Measurements from ENCODE around the gene CRYGS.

CRYGS gene

DNA sequence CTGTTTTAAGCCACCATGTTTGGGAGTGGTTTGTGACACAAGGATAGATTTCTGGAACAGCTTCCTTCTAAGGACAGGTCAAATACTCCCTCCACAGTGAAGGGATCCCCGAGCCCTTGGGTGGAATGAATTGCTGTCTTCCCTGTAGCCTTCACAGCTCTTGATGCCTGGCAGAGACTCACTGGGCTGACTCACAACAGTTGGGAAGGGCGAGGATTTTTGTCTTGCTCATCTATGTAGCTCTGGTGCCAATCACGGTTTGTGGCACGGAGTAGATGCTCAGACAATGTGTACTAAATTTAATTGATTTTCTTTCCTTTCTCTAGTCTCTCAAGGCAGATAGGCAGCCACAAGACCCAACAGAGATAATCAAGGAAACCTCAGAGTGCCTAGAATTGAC, 27.0 kb downstream of the CRYGS start:
- no peaks in the 10 kb centered on the region for H3K4me1 ChIP-seq (ENCODE audit: control insufficient read depth, insufficient read depth, low read length, unreplicated experiment)
- H3K27me3 ChIP-seq (ENCODE audit: insufficient read depth, low read length) = peaks cover 91% of the 10 kb centered on the region
- H3K4me3 ChIP-seq (ENCODE audit: low read depth, low read length) = no peak overlapping the region
- no peak overlapping the region for H3K27ac ChIP-seq (ENCODE audit: low read depth, low read length)
- H3K36me3 ChIP-seq (ENCODE audit: insufficient read depth, low read length) = no peaks in the 10 kb centered on the region
- H3K79me2 ChIP-seq (ENCODE audit: control insufficient read depth, insufficient read depth, low read length, unreplicated experiment) = no peaks in the 10 kb centered on the region
- no peak overlapping the region for H2AFZ ChIP-seq (ENCODE audit: low read length, unreplicated experiment)

DNA sequence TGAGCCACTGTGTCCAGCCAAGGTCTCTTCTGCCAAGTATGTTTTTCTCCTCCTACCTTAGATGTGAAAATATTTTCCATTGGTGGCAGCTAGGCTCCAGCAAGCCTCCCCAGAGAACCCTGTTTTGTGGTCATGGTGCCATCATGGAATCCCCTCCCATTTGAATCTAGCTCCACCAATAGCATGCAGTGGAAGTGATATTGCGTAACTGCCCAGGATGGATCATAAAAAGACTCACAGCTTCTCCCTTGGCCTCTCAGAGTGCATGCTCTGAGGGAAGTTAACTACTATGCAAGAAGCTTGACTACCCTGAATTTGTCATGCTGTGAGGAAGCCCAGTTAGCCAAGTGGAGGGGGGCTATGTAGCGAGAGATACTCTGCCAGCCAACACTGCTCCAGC, 27.5 kb downstream of the CRYGS start:
- peaks cover 94% of the 10 kb centered on the region for H3K27me3 ChIP-seq (ENCODE audit: insufficient read depth, low read length)
- no peak overlapping the region for H3K27ac ChIP-seq (ENCODE audit: low read depth, low read length)
- no peaks in the 10 kb centered on the region for H3K79me2 ChIP-seq (ENCODE audit: control insufficient read depth, insufficient read depth, low read length, unreplicated experiment)
- no peak overlapping the region for H3K4me3 ChIP-seq (ENCODE audit: low read depth, low read length)
- H3K4me1 ChIP-seq (ENCODE audit: control insufficient read depth, insufficient read depth, low read length, unreplicated experiment) = no peaks in the 10 kb centered on the region
- H2AFZ ChIP-seq (ENCODE audit: low read length, unreplicated experiment) = no peak overlapping the region
- no peaks in the 10 kb centered on the region for H3K36me3 ChIP-seq (ENCODE audit: insufficient read depth, low read length)

DNA sequence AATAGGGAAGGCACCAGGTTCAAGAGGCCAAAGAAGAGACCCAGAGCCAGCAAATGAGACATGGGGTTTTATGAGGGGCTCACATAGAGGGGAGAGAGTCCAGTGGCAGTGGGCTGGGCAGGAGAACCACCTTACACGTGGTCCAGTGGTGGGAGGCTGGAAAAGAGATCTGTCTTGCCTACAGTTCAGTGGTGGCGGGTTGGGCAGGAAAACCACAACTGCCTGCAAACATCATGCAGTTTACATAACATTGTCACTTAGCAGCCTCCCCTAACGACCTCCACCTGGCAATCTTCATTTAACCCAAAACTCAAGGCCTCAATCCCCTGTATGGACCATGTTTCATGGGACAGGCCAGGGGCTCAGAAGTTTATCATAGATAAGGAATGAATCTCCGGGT, 29.1 kb downstream of the CRYGS start:
- Histone ChIP-seq H3K79me2 (ENCODE audit: control insufficient read depth, insufficient read depth, low read length, unreplicated experiment) (no peaks in the 10 kb centered on the region), H3K36me3 (ENCODE audit: insufficient read depth, low read length) (no peaks in the 10 kb centered on the region), H3K4me1 (ENCODE audit: control insufficient read depth, insufficient read depth, low read length, unreplicated experiment) (no peaks in the 10 kb centered on the region), H3K27ac (ENCODE audit: low read depth, low read length) (no peak overlapping the region), H3K4me3 (ENCODE audit: low read depth, low read length) (no peak overlapping the region), H3K27me3 (ENCODE audit: insufficient read depth, low read length) (peaks cover 96% of the 10 kb centered on the region), H2AFZ (ENCODE audit: low read length, unreplicated experiment) (no peak overlapping the region)

DNA sequence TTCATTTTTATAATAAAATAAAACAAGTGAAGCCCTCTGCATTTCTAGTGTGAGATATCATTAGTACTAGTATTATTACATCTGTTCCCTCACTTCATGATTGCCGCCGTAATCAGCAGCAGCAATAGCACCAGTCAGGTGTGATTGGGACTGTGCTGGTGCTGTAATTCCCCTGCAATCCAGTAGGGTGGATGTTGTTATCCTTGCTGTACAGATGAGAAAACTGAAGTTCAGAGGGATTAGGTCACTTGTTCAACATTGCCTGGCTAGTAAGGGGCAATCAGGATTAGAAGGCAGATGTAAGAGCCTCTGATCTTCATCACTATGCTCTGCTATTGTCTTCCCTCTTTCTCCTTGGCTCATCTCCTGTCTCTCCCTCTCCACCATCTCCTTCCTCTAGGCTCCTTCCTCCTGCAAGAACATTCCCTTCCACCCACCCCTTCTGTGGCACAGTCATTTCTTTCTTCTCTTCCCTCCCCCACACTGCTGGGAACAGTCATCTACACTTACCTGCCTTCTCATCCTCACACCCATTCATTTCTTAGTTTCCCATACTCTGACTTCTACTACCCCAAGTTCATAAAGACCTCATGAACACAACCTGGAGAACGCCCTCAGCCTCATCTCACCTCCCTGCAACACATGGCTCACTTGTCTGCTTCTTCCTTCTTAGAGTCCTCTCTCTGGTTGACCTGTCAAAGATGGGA, 29.7 kb downstream of the CRYGS start:
- Histone ChIP-seq H3K79me2 (ENCODE audit: control insufficient read depth, insufficient read depth, low read length, unreplicated experiment) (no peaks in the 10 kb centered on the region), H3K36me3 (ENCODE audit: insufficient read depth, low read length) (no peaks in the 10 kb centered on the region), H3K4me3 (ENCODE audit: low read depth, low read length) (no peak overlapping the region), H2AFZ (ENCODE audit: low read length, unreplicated experiment) (no peak overlapping the region), H3K27me3 (ENCODE audit: insufficient read depth, low read length) (peaks cover 96% of the 10 kb centered on the region), H3K27ac (ENCODE audit: low read depth, low read length) (no peak overlapping the region), H3K4me1 (ENCODE audit: control insufficient read depth, insufficient read depth, low read length, unreplicated experiment) (no peaks in the 10 kb centered on the region)

DNA sequence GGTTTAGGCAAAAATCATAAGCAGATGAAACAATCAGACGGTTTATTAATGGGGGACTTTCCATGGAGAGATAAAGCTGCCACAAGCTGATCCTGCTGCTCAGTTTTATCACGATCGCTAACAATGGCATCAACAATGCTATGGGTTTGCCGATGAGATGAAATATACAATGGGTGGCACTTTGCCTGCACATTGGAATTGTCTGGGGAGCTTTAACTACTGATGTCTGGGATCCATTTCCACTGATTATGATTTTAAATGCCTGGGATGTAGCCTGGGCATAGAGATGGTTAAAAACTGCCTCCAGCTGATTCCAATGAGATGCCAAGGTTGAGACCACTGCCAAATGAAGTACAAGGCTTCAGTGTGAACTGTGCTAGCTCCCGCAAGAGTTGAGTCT, 30.8 kb downstream of the CRYGS start:
- H3K27ac ChIP-seq (ENCODE audit: low read depth, low read length) = no peak overlapping the region

DNA sequence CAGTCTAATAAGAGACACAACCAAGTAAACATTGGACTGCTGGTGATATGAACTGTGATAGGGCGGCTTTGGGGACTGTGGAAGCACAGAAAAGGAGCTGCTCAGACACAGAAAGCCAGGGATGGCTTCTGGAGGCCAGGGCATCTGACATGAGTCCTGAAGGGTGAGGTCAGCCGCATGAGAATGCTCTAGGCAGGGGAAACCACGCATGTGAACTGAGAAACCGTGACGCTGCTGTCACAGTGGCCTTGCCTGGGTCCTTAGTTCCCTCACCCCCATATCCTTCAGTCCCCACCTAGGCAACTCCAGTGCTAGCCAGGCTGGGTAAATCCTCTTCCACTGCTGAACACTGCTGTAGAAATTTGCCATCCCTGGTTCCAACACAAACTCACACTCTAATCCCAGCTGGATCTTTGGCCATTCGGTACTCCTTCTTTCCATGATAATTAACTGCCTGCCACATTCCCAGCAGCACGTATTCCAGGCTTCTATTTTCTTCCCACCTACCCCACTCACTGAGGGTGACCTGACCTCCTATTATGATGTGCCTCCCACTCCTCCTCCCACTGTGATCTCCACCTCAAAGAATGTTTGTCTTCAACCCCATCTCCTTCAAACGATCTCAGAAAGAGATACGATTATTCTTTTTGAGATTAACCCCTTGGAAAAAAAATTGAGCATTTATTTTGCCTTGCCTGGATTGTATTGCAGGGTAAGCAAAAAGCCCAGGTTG, 31.4 kb downstream of the CRYGS start:
- Histone ChIP-seq H2AFZ (ENCODE audit: low read length, unreplicated experiment) (no peak overlapping the region), H3K4me3 (ENCODE audit: low read depth, low read length) (no peak overlapping the region), H3K4me1 (ENCODE audit: control insufficient read depth, insufficient read depth, low read length, unreplicated experiment) (no peaks in the 10 kb centered on the region), H3K79me2 (ENCODE audit: control insufficient read depth, insufficient read depth, low read length, unreplicated experiment) (no peaks in the 10 kb centered on the region), H3K27ac (ENCODE audit: low read depth, low read length) (no peak overlapping the region), H3K27me3 (ENCODE audit: insufficient read depth, low read length) (peaks cover 84% of the 10 kb centered on the region), H3K36me3 (ENCODE audit: insufficient read depth, low read length) (no peaks in the 10 kb centered on the region)

More for the DNA sequence above, 30.8 kb downstream of the CRYGS start:
- Histone ChIP-seq H3K36me3 (ENCODE audit: insufficient read depth, low read length) (no peaks in the 10 kb centered on the region), H3K4me3 (ENCODE audit: low read depth, low read length) (no peak overlapping the region), H3K79me2 (ENCODE audit: control insufficient read depth, insufficient read depth, low read length, unreplicated experiment) (no peaks in the 10 kb centered on the region), H3K27me3 (ENCODE audit: insufficient read depth, low read length) (peaks cover 90% of the 10 kb centered on the region), H2AFZ (ENCODE audit: low read length, unreplicated experiment) (no peak overlapping the region), H3K4me1 (ENCODE audit: control insufficient read depth, insufficient read depth, low read length, unreplicated experiment) (no peaks in the 10 kb centered on the region)

DNA sequence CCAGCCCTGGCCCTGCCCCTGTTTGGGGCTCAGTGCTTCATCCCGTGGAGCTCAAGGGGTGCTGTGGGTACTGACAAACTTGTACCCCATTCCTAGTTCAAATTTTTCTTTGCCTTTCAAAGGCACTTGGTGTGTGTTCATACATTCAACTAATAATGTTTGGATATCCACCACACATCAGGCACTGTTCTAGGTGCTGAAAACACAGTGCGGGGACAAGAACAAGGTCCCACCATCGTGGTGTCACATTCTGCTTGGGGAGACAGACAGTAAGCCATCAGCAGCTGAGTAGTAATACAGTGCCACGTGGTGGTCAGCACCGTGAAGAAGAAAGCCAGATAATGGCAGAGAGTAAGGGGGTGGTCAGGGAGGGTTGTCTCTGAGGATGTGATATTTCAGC, 32.5 kb downstream of the CRYGS start:
- Histone ChIP-seq H3K4me1 (ENCODE audit: control insufficient read depth, insufficient read depth, low read length, unreplicated experiment) (no peaks in the 10 kb centered on the region), H3K36me3 (ENCODE audit: insufficient read depth, low read length) (no peaks in the 10 kb centered on the region), H3K79me2 (ENCODE audit: control insufficient read depth, insufficient read depth, low read length, unreplicated experiment) (no peaks in the 10 kb centered on the region), H3K27me3 (ENCODE audit: insufficient read depth, low read length) (peaks cover 75% of the 10 kb centered on the region), H3K4me3 (ENCODE audit: low read depth, low read length) (no peak overlapping the region), H2AFZ (ENCODE audit: low read length, unreplicated experiment) (no peak overlapping the region), H3K27ac (ENCODE audit: low read depth, low read length) (no peak overlapping the region)

DNA sequence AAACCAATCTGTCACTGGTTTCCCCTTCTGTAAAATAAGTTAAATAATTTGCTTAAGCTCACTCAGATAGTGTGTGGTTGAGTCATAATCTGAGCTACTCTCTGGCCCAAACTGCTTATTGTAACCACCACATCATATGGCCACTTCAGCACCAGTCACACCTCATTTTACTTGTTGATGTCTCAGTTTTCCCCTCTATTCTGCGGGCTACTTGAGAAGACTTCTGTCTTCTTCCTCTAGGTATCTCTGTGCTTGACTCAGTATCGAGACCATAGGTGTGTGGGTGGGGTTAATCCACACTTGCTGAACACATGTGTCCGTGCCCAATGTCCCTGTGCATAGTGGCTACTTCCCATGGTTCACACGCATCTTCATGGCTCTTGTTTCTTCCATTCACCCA, 32.9 kb downstream of the CRYGS start:
- no peak overlapping the region for H3K4me3 ChIP-seq (ENCODE audit: low read depth, low read length)
- no peak overlapping the region for H3K27ac ChIP-seq (ENCODE audit: low read depth, low read length)
- H2AFZ ChIP-seq (ENCODE audit: low read length, unreplicated experiment) = no peak overlapping the region
- no peaks in the 10 kb centered on the region for H3K36me3 ChIP-seq (ENCODE audit: insufficient read depth, low read length)
- peaks cover 75% of the 10 kb centered on the region for H3K27me3 ChIP-seq (ENCODE audit: insufficient read depth, low read length)
- no peaks in the 10 kb centered on the region for H3K4me1 ChIP-seq (ENCODE audit: control insufficient read depth, insufficient read depth, low read length, unreplicated experiment)
- no peaks in the 10 kb centered on the region for H3K79me2 ChIP-seq (ENCODE audit: control insufficient read depth, insufficient read depth, low read length, unreplicated experiment)

DNA sequence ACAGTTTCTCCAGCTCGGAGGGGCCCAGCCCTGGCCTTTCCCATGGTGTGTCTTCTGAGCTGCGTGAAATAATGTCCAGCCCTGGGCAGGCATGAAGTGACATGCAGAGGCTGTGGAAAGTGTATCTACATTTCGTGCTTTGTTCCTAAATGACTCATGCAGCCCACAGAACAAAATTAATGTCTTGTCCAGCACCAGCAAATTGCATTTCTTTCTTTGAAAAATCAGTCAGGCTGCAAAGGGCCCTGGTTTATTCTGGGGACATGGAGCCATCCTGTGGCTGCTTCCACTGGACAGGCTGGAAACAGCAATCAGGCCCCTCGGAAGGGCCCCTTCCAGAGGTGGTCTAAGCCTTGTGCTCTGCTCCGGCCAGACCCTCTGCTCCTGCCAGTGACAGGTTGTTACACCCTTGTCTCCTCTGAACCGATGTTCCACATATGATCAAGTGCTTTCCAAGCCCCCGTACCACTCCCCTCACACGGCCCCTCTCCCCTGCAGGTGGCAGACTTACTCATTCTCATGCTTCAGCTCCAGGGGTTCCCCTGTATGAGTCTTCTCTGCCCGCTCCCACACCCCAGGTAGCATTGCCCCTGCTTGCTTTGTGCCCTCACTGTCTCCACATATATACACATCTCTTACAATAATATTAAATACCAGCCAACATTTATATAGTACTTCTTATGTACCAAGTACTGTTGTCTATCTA, 33.7 kb downstream of the CRYGS start:
- Histone ChIP-seq H3K36me3 (ENCODE audit: insufficient read depth, low read length) (no peaks in the 10 kb centered on the region), H2AFZ (ENCODE audit: low read length, unreplicated experiment) (no peak overlapping the region), H3K4me1 (ENCODE audit: control insufficient read depth, insufficient read depth, low read length, unreplicated experiment) (no peaks in the 10 kb centered on the region), H3K27me3 (ENCODE audit: insufficient read depth, low read length) (peaks cover 68% of the 10 kb centered on the region), H3K4me3 (ENCODE audit: low read depth, low read length) (no peak overlapping the region), H3K27ac (ENCODE audit: low read depth, low read length) (no peak overlapping the region), H3K79me2 (ENCODE audit: control insufficient read depth, insufficient read depth, low read length, unreplicated experiment) (no peaks in the 10 kb centered on the region)

DNA sequence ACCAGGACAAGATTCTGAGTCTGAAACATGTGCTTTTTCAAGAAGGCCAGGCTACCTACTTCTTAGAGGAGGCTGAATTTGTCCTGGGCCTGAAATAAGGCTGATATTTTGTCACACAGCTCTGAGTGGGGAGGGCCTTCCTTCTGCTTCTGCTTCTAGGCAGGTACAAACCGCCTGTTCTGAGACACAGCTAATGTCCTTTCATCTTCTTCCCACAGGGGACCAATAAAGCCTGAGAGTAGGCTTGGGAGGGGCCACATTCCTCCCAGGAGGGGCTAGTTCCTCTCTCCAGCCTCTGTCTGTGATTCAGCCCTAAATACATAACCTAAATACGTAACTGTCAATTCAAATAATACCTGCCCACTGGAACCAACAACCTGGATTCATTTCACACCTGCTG, 34.8 kb downstream of the CRYGS start:
- Histone ChIP-seq H3K4me3 (ENCODE audit: low read depth, low read length) (no peak overlapping the region), H3K79me2 (ENCODE audit: control insufficient read depth, insufficient read depth, low read length, unreplicated experiment) (no peaks in the 10 kb centered on the region), H3K4me1 (ENCODE audit: control insufficient read depth, insufficient read depth, low read length, unreplicated experiment) (no peaks in the 10 kb centered on the region), H3K27ac (ENCODE audit: low read depth, low read length) (no peak overlapping the region), H2AFZ (ENCODE audit: low read length, unreplicated experiment) (no peak overlapping the region), H3K27me3 (ENCODE audit: insufficient read depth, low read length) (peaks cover 64% of the 10 kb centered on the region), H3K36me3 (ENCODE audit: insufficient read depth, low read length) (no peaks in the 10 kb centered on the region)

Data from ACC112 (cell line).